ENCODE data around the gene LDLRAD4. TPM values are rescaled to one million over a fixed set of nuclear protein-coding genes. Genes with fewer than 3 reads are reported as not detected.

The LDLRAD4 gene
- total RNA-seq, 1 experiment from 2014 or later: not detected

GRCh38 chr18:13546638-13547037 is 328.1 kb downstream of the LDLRAD4 start:
- no peak for DNase-seq (ENCODE audit: low read depth)

GRCh38 chr18:13547347-13547746 is 328.8 kb downstream of the LDLRAD4 start:
- no peak for DNase-seq (ENCODE audit: low read depth)

GRCh38 chr18:13548106-13548819 is 329.7 kb downstream of the LDLRAD4 start:
- DNase-seq (ENCODE audit: low read depth): no peak

- no peak for DNase-seq (ENCODE audit: low read depth)
Measured at GRCh38 chr18:13548966-13549879, 330.7 kb downstream of the LDLRAD4 start.

GRCh38 chr18:13549880-13550232 is 331.3 kb downstream of the LDLRAD4 start:
- no peak for DNase-seq (ENCODE audit: low read depth)

- no peak for DNase-seq (ENCODE audit: low read depth)
Measured at GRCh38 chr18:13550418-13551304, 332.1 kb downstream of the LDLRAD4 start.

GRCh38 chr18:13551305-13551603 is 332.7 kb downstream of the LDLRAD4 start:
- DNase-seq (ENCODE audit: low read depth): no peak

- no peak for DNase-seq (ENCODE audit: low read depth)
Measured at GRCh38 chr18:13551841-13552733, 333.5 kb downstream of the LDLRAD4 start.

GRCh38 chr18:13553449-13553848 is 334.9 kb downstream of the LDLRAD4 start:
- DNase-seq (ENCODE audit: low read depth): no peak

- no peak for DNase-seq (ENCODE audit: low read depth)
Measured at GRCh38 chr18:13555192-13555591, 336.6 kb downstream of the LDLRAD4 start.

- DNase-seq (ENCODE audit: low read depth): no peak
Measured at GRCh38 chr18:13555865-13556264, 337.3 kb downstream of the LDLRAD4 start.

GRCh38 chr18:13556502-13556901 is 337.9 kb downstream of the LDLRAD4 start:
- DNase-seq (ENCODE audit: low read depth): no peak

- DNase-seq (ENCODE audit: low read depth): peak; percentile 27
Measured at GRCh38 chr18:13558124-13558523, 339.6 kb downstream of the LDLRAD4 start.

- no peak for DNase-seq (ENCODE audit: low read depth)
Measured at GRCh38 chr18:13558790-13559189, 340.2 kb downstream of the LDLRAD4 start.

- DNase-seq (ENCODE audit: low read depth): no peak
Measured at GRCh38 chr18:13559754-13560153, 341.2 kb downstream of the LDLRAD4 start.

GRCh38 chr18:13560306-13560705 is 341.7 kb downstream of the LDLRAD4 start:
- no peak for DNase-seq (ENCODE audit: low read depth)

- no peak for DNase-seq (ENCODE audit: low read depth)
Measured at GRCh38 chr18:13562494-13563029, 344.0 kb downstream of the LDLRAD4 start.

GRCh38 chr18:13563390-13563805 is 344.8 kb downstream of the LDLRAD4 start:
- DNase-seq (ENCODE audit: low read depth): no peak

- no peak for DNase-seq (ENCODE audit: low read depth)
Measured at GRCh38 chr18:13564579-13564978, 346.0 kb downstream of the LDLRAD4 start.

GRCh38 chr18:13565228-13565627 is 346.7 kb downstream of the LDLRAD4 start:
- no peak for DNase-seq (ENCODE audit: low read depth)
